ENCODE measurements around the gene PTPRA. TPM values are rescaled to one million over a fixed set of nuclear protein-coding genes. Genes with fewer than 3 reads are reported as not detected.

Gene PTPRA
- total and polyA plus RNA-seq, 2 of the 13 experiments (the other 11 are each of a cell fraction or from before 2014, with no cell fraction given) = 47.2 to 127 TPM

DNA sequence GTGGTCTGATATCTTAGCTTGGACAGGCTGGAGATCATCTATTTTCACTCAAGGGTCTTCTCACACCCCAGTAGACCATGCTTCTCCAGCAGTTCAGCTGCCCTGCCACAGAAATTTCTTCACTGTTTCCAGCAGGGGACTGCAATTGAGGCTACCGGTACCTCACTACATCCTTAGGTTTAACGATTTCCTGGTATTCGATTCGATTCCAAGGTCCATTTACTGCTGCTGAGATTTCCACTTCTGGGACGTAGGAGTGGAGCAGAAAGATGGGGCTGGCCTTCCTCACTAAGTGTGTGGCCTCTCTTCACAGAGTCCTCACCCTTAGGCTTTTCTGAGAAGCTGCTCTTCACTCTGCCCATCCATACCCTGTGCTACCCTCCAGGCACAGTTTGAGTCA is 26.6 kb upstream of the PTPRA start:
- CTCF ChIA-PET (ENCODE audit: low intra/inter-chr PET ratio, low total read pairs) = no interaction called here
- no TSS peak for BruUV-seq (replicated peaks)

DNA sequence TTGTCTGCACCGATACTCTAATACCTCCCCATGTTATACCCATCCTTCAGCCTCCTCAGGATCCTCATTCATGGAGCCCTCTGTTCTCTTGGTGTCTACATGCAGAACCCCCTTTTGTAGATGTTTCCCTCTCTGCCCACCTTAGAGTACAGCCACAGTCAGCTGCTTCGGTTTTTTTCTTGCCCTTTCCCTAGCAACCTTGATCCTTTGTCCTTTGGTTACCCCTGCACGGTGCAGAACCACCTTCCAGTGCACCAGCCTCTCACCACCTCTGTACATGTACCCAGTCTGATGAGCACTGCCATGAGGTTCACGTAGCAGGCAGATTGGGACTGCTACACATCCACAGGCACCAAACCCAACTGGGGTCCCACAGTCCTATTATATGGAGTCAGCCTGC is 25.5 kb upstream of the PTPRA start:
- H3K4me2 ChIP-seq (ENCODE audit: low read depth, low read length) = no peak overlapping the region
- H3K27ac ChIP-seq (ENCODE audit: extremely low read length, insufficient read depth, low read length) = no peak overlapping the region
- H3K4me1 ChIP-seq (ENCODE audit: insufficient read depth, low read length) = no peaks in the 10 kb centered on the region
- H3K36me3 ChIP-seq (replicated peaks in 1 of 2; ENCODE audit: control insufficient read depth in 1 of 2, insufficient read depth in 2 of 2, low read length in 2 of 2) = no peaks in the 10 kb centered on the region
- no peak for DNase-seq (ENCODE audit: low spot score)
- H4K20me1 ChIP-seq (ENCODE audit: insufficient read depth, low read length) = no peaks in the 10 kb centered on the region
- no peak for ATAC-seq
- no peaks in the 10 kb centered on the region for H3K9me3 ChIP-seq (ENCODE audit: low read length)
- no peak overlapping the region for H3K9ac ChIP-seq (ENCODE audit: insufficient read depth, low read depth, low read length)
- POLR2A ChIA-PET = no interaction called here
- intact Hi-C loops (cut with micrococcal nuclease; ENCODE audit: unreplicated experiment) (no loop called here), in situ Hi-C loops (cut with HindIII; ENCODE audit: extremely low pct_ligation_motif_present, low pct_unique_long_range_greater_than_20kb) (loop anchor here (10.0 kb wide), 1 partner anchor 93 kb away; no protein-coding TSS in a partner anchor)
- CTCF ChIA-PET (ENCODE audit: low intra/inter-chr PET ratio, low total read pairs) = no interaction called here
- H3K4me3 ChIP-seq (replicated peaks in 1 of 3; ENCODE audit: insufficient read depth in 1 of 3, low read depth in 2 of 3, low read length in 3 of 3) = no peak overlapping the region
- H3K79me2 ChIP-seq (ENCODE audit: insufficient read depth, low read length) = no peaks in the 10 kb centered on the region
- BruUV-seq (replicated peaks) = no TSS peak
- no peaks in the 10 kb centered on the region for H3K27me3 ChIP-seq (ENCODE audit: control insufficient read depth in 1 of 2, insufficient read depth in 2 of 2, low read length in 2 of 2)
- WGBS (ENCODE audit: low lambda C conversion rate) = 89% methylated on average over 4 of the region's 4 CpGs
- H2AFZ ChIP-seq (ENCODE audit: low read length) = no peak overlapping the region
- no peak for FAIRE-seq
- TF ChIP-seq MLLT10 (CRISPR knock-in tag; IDR thresholded peaks at IDR 0.05) (no peak), NFIC (IDR thresholded peaks at IDR 0.05; ENCODE audit: low read length) (no peak), BRD4 (CRISPR knock-in tag; IDR thresholded peaks at IDR 0.05) (no peak), CENPX (CRISPR knock-in tag; IDR thresholded peaks at IDR 0.05) (no peak), KDM5B (CRISPR knock-in tag; IDR thresholded peaks at IDR 0.05; ENCODE audit: borderline replicate concordance) (no peak), ZNF562 (CRISPR knock-in tag; IDR thresholded peaks at IDR 0.05; ENCODE audit: borderline replicate concordance) (no peak)
- TF ChIP-seq, protein P1, sequence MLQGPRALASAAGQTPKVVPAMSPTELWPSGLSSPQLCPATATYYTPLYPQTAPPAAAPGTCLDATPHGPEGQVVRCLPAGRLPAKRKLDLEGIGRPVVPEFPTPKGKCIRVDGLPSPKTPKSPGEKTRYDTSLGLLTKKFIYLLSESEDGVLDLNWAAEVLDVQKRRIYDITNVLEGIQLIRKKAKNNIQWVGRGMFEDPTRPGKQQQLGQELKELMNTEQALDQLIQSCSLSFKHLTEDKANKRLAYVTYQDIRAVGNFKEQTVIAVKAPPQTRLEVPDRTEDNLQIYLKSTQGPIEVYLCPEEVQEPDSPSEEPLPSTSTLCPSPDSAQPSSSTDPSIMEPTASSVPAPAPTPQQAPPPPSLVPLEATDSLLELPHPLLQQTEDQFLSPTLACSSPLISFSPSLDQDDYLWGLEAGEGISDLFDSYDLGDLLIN (CRISPR knock-in tag; IDR thresholded peaks at IDR 0.05; ENCODE audit: borderline replicate concordance) = no peak
- TF ChIP-seq, protein P2, sequence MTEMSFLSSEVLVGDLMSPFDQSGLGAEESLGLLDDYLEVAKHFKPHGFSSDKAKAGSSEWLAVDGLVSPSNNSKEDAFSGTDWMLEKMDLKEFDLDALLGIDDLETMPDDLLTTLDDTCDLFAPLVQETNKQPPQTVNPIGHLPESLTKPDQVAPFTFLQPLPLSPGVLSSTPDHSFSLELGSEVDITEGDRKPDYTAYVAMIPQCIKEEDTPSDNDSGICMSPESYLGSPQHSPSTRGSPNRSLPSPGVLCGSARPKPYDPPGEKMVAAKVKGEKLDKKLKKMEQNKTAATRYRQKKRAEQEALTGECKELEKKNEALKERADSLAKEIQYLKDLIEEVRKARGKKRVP (CRISPR knock-in tag; IDR thresholded peaks at IDR 0.05) = no peak
- TF ChIP-seq, protein P3, sequence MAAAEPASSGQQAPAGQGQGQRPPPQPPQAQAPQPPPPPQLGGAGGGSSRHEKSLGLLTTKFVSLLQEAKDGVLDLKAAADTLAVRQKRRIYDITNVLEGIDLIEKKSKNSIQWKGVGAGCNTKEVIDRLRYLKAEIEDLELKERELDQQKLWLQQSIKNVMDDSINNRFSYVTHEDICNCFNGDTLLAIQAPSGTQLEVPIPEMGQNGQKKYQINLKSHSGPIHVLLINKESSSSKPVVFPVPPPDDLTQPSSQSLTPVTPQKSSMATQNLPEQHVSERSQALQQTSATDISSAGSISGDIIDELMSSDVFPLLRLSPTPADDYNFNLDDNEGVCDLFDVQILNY (CRISPR knock-in tag; conservative IDR thresholded peaks at IDR 0.05) = no peak

More for the DNA sequence above, 26.6 kb upstream of the PTPRA start:
- no peak overlapping the region for H3K27ac ChIP-seq (ENCODE audit: extremely low read length, insufficient read depth, low read length)
- in situ Hi-C loops (cut with HindIII; ENCODE audit: extremely low pct_ligation_motif_present, low pct_unique_long_range_greater_than_20kb) (loop anchor here (10.0 kb wide), 1 partner anchor 92 kb away; no protein-coding TSS in a partner anchor), intact Hi-C loops (cut with micrococcal nuclease; ENCODE audit: unreplicated experiment) (no loop called here)
- H3K4me1 ChIP-seq (ENCODE audit: insufficient read depth, low read length) = peaks cover 5% of the 10 kb centered on the region
- no peaks in the 10 kb centered on the region for H4K20me1 ChIP-seq (ENCODE audit: insufficient read depth, low read length)
- no peaks in the 10 kb centered on the region for H3K27me3 ChIP-seq (ENCODE audit: control insufficient read depth in 1 of 2, insufficient read depth in 2 of 2, low read length in 2 of 2)
- TF ChIP-seq KLF12 (CRISPR knock-in tag; IDR thresholded peaks at IDR 0.05; ENCODE audit: borderline replicate concordance) = no peak
- TF ChIP-seq, protein P4, sequence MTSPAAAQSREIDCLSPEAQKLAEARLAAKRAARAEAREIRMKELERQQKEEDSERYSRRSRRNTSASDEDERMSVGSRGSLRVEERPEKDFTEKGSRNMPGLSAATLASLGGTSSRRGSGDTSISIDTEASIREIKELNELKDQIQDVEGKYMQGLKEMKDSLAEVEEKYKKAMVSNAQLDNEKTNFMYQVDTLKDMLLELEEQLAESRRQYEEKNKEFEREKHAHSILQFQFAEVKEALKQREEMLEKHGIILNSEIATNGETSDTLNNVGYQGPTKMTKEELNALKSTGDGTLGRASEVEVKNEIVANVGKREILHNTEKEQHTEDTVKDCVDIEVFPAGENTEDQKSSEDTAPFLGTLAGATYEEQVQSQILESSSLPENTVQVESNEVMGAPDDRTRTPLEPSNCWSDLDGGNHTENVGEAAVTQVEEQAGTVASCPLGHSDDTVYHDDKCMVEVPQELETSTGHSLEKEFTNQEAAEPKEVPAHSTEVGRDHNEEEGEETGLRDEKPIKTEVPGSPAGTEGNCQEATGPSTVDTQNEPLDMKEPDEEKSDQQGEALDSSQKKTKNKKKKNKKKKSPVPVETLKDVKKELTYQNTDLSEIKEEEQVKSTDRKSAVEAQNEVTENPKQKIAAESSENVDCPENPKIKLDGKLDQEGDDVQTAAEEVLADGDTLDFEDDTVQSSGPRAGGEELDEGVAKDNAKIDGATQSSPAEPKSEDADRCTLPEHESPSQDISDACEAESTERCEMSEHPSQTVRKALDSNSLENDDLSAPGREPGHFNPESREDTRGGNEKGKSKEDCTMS (CRISPR knock-in tag; conservative IDR thresholded peaks at IDR 0.05) = no peak
- no peak for TF ChIP-seq FOXK1 (CRISPR knock-in tag; IDR thresholded peaks at IDR 0.05; ENCODE audit: borderline replicate concordance, low read depth)
- no peak for TF ChIP-seq NCOR1 (IDR thresholded peaks at IDR 0.05; ENCODE audit: borderline replicate concordance, low read length)
- TF ChIP-seq FOSL1 (CRISPR knock-in tag; IDR thresholded peaks at IDR 0.05; ENCODE audit: borderline replicate concordance) = no peak
- no peak for TF ChIP-seq ZNF253 (CRISPR knock-in tag; IDR thresholded peaks at IDR 0.05; ENCODE audit: borderline replicate concordance)
- TF ChIP-seq MZF1 (CRISPR knock-in tag; IDR thresholded peaks at IDR 0.05; ENCODE audit: borderline replicate concordance) = no peak
- no peak for TF ChIP-seq PPARG (CRISPR knock-in tag; conservative IDR thresholded peaks at IDR 0.05)
- no peaks in the 10 kb centered on the region for H3K9me3 ChIP-seq (ENCODE audit: low read length)
- H3K4me2 ChIP-seq (ENCODE audit: low read depth, low read length) = no peak overlapping the region
- ATAC-seq = no peak
- H3K9ac ChIP-seq (ENCODE audit: insufficient read depth, low read depth, low read length) = no peak overlapping the region
- POLR2A ChIA-PET = no interaction called here
- no peak for FAIRE-seq
- WGBS (ENCODE audit: low lambda C conversion rate) = 90% methylated on average over 5 of the region's 5 CpGs
- no peak for DNase-seq (ENCODE audit: low spot score)
- no peak overlapping the region for H3K4me3 ChIP-seq (replicated peaks in 1 of 3; ENCODE audit: insufficient read depth in 1 of 3, low read depth in 2 of 3, low read length in 3 of 3)
- no peaks in the 10 kb centered on the region for H3K79me2 ChIP-seq (ENCODE audit: insufficient read depth, low read length)
- H3K36me3 ChIP-seq (replicated peaks in 1 of 2; ENCODE audit: control insufficient read depth in 1 of 2, insufficient read depth in 2 of 2, low read length in 2 of 2) = no peaks in the 10 kb centered on the region
- no peak overlapping the region for H2AFZ ChIP-seq (ENCODE audit: low read length)
